SW480 (cell line): ENCODE measurements around the gene PRMT7.
"Not testable (repeated sequence)": the region's sequence is repeated elsewhere in the genome, so short reads cannot be mapped to it uniquely, and the experiment has no call there.

ENCODE experiments used
- DNase-seq: peaks from one replicate; pipeline ENCODE4 v3.0.0-alpha.2; 2016; ENCODE audit warnings: low spot score

Gene PRMT7

DNA sequence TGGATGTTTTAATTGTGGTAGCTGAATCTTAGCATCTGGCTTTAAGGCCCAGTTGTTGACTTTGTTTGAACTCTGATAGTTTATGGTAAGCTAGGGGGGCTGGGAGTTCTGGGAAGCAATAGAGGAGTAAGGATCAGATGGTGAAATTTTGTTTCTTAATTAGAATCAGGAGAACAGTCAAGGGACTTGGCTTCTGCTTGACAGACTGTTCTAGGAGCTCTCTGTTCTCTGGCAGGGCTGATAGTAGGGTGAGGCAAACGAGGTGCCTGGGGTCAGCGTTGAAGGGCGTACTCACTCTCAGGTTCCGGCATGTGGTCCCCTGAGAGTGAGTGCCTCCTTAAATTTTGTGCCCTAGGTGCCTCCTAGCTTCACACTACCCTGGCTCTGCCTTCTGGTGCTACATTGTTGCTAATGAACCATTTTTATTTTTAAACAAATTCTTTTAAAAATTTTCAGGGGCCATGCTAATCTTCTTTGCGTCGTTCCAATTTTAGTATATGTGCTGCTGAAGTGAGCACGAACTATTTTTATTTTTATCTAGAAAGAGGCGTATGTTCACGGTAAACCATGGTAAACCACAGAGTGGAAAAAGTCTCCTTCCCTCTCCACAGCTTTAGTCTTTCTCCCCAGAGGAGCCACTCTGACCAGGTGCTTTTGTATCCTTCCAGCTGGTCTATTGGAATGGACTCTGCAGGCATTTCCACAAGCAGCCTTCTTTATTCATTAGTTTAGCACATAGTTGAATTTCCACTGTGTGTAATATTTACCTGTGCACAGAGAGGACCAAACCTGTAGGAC, 26.8 kb upstream of the PRMT7 start:
- DNase-seq: no peak

- no peak for DNase-seq
These were observed 26.0 kb upstream of the PRMT7 start for GRCh38 chr16:68284847-68285246.

DNA sequence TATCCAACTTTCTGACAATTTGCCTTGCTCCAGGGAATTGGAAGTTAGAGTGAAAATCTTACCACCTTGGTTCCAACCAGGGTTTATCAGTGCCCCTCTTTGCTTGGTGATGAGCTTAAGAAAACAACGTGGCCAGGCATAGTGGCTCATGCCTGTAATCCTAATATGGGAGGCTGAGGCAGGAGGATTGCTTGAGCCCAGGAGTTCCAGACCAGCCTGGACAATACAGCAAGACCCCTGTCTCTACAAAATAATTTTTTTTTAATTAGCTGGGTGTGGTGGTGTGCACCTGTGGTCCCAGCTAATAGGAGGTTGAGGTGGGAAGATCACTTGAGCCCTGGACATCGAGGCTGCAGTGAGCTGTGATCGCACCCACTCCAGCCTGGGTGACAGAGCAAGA, 25.1 kb upstream of the PRMT7 start:
- no peak for DNase-seq

GRCh38 chr16:68286153-68287074, 24.4 kb upstream of the PRMT7 start:
- DNase-seq: no peak

GRCh38 chr16:68287276-68288251, 23.3 kb upstream of the PRMT7 start:
- DNase-seq: no peak

DNA sequence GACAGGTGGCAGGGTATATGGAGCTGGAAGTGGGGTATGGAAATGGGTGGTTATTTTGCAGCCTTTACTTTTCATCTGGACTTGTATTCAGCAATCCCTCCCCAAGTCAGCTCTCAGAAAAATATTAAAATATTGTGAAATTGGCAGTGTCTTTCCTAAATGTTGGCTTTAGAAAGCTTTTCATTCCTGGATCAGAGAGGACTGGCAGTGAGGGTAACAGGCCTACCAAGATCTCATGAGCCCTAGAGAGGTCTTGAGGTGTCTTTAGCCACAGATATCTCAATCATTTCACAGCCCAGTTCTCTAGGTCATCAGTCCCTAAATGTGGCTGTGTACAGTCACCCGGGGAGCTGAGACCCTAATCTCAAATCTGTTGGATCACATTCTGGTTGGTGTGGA, 22.6 kb upstream of the PRMT7 start:
- no peak for DNase-seq

DNA sequence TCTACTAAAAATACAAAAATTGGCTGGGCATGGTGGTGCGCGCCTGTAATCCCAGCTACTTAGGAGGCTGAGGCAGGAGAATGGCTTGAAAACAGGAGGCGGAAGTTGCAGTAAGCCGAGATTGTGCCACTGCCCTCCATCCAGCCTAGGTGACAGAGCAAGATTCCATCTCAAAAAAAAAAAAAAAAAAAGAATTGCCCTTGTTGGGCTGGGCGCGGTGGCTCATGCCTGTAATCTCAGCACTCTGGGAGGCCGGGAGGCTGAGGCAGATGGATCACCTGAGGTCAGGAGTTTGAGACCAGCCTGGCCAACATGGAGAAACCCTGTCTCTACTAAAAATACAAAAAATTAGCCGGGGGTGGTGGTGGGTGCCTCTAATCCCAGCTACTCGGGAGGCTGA, 22.0 kb upstream of the PRMT7 start:
- DNase-seq: not testable (repeated sequence)

- no peak for DNase-seq
These were observed 21.6 kb upstream of the PRMT7 start for GRCh38 chr16:68289202-68289601.

DNA sequence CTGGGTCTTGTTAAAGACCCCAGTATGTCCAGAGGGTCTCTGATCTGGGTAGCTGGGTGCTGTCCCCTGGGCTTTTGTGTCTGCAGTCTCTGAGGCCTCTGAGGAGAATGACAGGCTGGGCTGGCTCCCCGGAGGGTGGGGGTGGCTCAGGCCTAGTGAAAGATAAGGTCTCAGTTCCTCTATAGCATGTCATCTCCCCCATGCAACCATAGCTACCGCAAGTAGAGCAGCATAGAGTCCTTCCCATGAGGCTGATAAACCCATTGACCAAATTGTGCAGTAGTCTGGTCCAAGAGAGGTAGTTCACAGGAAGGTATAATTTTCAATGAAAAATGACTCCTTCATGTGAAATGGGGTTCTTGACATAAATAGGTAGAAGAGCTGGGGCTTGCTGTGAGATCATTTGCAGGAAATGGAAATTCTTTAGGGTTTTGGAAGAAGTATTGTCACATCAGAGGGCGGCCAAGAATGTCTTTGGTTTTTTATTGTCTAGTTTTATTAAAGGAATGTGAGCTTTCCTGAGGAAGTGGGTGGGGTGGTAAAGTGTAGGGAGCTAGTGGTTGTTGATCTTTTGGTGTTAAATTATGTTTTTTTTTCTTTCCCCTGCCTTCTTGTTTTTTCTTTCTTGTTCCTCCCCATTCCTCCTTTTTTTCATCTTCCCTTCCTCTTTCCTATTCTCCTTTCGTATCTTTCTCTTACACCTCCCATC, 21.0 kb upstream of the PRMT7 start:
- DNase-seq: no peak

DNA sequence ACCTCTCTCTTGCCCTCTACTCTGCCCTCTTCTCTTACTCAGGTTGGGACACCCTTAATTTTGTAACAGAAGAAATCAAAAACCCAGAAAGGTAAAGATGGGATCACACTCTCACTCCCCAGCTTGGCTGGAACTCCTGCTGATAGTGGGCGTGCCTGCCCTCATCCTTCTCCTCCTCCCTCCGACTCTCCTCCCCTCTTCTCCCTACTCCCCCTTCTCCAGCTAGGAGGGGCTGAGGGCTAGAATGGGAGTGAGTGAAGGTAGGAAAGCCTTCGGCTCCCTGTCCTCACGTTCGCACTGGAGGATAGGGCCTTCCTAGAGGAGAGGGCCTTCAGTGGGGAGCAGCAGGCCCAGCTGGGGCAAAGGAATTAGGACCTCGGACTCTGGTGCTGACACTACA, 20.4 kb upstream of the PRMT7 start:
- no peak for DNase-seq

- DNase-seq: no peak
These were observed 19.6 kb upstream of the PRMT7 start for GRCh38 chr16:68291227-68291626.

DNA sequence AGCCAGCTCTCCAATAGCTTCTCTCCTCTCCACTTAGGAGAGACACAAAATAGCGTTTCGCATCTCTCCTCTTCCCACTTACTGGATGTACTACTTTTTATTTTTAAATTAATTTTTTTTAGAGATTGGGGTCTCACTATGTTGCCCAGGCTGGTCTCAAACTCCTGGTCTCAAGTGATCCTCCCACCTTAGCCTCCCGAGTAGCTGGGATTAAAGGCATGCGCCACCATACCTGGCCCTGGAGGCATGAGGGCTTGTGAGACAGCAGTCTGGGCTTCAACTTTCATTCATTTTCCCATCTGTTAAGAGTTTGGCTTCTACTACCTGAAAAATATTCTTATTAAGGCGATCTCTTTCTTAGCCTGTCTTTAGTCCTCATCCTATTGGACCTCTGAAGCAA, 18.4 kb upstream of the PRMT7 start:
- no peak for DNase-seq

- no peak for DNase-seq
These were observed 14.5 kb upstream of the PRMT7 start for GRCh38 chr16:68296291-68296690.

GRCh38 chr16:68296693-68297092, 14.1 kb upstream of the PRMT7 start:
- DNase-seq: no peak

DNA sequence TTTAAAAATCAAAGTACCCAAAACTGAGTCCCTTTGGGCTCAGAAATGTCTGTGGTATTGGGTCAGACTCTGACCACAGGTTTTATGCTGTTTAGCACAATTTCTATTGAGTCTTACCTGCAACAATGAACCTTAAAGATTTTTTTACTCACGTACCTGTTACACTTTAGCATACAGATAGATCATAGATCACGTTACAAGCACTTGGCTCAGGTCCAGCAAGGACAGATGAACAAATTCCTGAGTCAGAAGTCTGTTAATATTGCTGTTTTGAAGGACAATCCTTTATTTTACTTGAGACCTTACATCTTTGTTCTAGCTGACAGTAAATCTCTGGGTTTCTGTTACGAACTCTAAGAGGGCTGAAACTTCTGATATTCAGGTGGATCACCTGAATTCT, 12.9 kb upstream of the PRMT7 start:
- no peak for DNase-seq

DNA sequence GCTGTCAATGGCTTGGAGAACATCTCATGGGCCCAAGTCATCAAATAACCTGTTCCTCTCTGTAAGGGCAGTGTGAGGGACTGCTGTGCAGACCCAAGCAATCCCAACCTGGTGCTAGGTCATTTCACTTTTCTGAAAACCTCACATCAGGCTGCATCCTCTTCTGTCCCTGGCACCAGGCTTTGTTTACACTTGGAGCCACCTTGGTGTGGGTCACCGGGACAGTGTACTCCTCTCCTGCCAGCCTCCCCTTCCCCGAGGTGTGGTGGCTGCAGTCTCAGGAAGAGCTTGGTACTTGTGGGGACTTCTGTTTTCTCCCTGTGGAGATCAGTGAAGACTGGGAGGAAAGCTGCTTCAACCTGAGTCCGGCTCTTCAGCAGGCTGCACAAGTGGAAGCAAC, 12.5 kb upstream of the PRMT7 start:
- no peak for DNase-seq

DNA sequence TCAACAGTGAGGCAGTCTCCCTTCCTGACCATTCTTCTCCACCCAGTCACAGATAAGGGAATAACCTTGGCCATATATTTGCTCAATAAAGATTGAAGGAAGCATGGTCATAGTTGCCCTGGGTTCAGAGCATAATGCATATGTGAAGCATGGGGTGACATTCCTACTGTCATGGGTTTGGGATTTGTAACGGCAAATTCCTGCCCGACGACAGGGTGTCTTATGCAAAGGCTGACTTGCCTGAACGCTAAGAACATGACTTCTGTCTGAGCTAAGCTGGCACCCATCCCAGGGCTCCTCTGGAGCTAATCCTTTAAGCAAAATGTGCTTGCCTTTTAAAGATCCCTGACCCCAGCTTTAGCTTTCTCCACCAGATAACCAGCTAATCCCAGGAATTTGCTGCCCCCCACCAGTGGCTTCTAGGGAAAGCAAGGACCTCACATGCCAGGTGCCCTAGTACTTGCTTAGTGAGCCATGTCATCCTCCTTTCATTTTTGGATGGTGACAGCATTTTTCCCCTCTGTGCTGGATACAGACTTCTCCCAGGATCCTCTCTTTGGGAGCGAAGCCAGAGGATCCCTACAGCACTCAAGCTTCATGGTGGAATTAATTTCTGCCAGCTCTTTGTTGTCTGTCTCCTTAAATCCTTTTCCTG, 11.8 kb upstream of the PRMT7 start:
- no peak for DNase-seq

- no peak for DNase-seq
These were observed 11.0 kb upstream of the PRMT7 start for GRCh38 chr16:68299571-68300453.

DNA sequence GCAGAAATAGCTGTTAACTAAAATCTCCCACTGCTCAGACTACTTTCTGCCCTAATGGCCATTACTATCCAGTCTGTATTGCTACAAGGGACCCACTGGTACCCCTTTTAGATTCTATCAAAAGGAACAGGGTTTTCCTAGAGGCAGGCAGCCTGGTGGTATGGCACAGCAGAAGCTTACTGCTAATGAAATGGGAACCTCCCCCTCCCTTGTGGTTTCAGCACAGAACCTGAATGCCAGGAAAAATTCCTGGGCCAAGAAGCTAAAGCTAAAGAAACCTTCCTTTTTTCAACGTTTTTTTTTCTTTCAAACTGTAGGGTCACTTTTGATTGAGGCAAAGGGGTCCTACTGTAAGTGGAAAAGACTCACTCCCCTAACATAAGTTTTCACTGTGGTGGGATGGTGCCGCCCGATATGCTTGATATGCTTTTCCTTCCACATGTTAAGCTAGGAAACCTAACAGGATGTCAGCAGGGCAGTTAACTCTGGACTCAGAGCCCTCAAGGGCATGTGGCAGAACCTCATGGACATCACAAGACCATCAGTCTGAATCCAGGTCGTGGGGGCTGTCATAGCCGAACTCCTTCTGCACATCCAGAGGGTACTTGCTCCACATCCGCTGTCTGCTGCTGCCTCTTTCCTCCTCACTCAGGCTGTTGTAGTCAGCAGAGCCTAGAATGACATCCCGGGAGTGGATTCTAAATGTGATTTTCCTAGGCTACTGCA, 9.9 kb upstream of the PRMT7 start:
- DNase-seq: no peak
